ENCODE results near the gene RRAS2. TPM values are rescaled to one million over a fixed set of nuclear protein-coding genes. Genes with fewer than 3 reads are reported as not detected.

The RRAS2 gene
- total RNA-seq, 1 donor from 2014 or later = 150 TPM

DNA sequence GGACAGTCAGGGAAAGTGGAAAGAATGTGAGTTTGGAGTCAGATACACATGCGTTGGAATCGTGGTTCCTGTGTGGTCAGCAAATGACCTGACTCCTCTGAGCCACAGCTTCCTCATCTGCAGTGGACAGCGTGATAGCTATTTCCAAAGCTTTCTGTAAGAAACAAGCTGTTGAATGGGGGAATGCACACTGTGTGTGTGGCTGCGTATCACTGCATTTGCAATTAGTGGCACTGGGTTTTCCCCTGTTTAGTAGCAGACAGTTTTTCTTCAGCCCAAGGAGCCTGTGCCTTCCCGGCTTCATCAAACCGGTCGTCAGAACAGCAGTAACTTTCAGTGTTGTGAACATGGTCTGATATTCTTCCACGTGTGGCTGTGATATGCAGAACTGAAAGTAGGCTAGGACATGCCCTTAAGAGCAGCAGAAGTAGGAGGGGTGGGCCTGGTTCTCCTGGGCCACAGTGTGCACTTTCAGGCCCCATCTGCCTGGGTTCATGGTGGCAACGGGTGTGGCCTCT lies 121.5 kb downstream of the RRAS2 start:
- Histone ChIP-seq H3K9ac (ENCODE audit: low read length) (no peak overlapping the region), H3K4me3 (ENCODE audit: insufficient read depth, low read depth, low read length) (no peak overlapping the region), H2AFZ (ENCODE audit: low read depth, low read length) (no peak overlapping the region), H3K4me1 (ENCODE audit: insufficient read depth, low read length) (no peaks in the 10 kb centered on the region), H3K79me2 (ENCODE audit: insufficient read depth, low read length) (no peaks in the 10 kb centered on the region), H3K4me2 (ENCODE audit: low read length) (no peak overlapping the region), H3K27me3 (ENCODE audit: insufficient read depth, low read length) (peaks cover 13% of the 10 kb centered on the region), H3K27ac (ENCODE audit: low read depth, low read length) (no peak overlapping the region), H3K9me3 (ENCODE audit: insufficient read depth, low read depth, low read length) (no peaks in the 10 kb centered on the region), H4K20me1 (ENCODE audit: insufficient read depth, low read length) (no peaks in the 10 kb centered on the region), H3K36me3 (ENCODE audit: insufficient read depth, low read length) (no peaks in the 10 kb centered on the region)
- TF ChIP-seq CTCF (IDR thresholded peaks at IDR 0.05; ENCODE audit: insufficient read depth, low read depth, low read length) (no peak), EZH2 (IDR thresholded peaks at IDR 0.05; ENCODE audit: insufficient read depth, low read length) (no peak)
- Mint-ChIP-seq H3K9me3 (ENCODE audit: unreplicated experiment) (peaks cover 13% of the 10 kb centered on the region), H3K27me3 (ENCODE audit: low read depth, unreplicated experiment) (peaks cover 49% of the 10 kb centered on the region), H3K27ac (ENCODE audit: unreplicated experiment) (no peak overlapping the region), H3K4me3 (ENCODE audit: unreplicated experiment) (no peak overlapping the region), H3K36me3 (ENCODE audit: low read depth, unreplicated experiment) (no peaks in the 10 kb centered on the region), H3K4me1 (ENCODE audit: low read depth, unreplicated experiment) (peaks cover 4% of the 10 kb centered on the region)
- FAIRE-seq (no peak), DNase-seq (ENCODE audit: low read depth) (no peak)

- Histone ChIP-seq H3K9ac (ENCODE audit: low read length) (no peak overlapping the region), H3K36me3 (ENCODE audit: insufficient read depth, low read length) (no peaks in the 10 kb centered on the region), H3K4me3 (ENCODE audit: insufficient read depth, low read depth, low read length) (no peak overlapping the region), H3K9me3 (ENCODE audit: insufficient read depth, low read depth, low read length) (no peaks in the 10 kb centered on the region), H3K4me2 (ENCODE audit: low read length) (no peak overlapping the region), H3K4me1 (ENCODE audit: insufficient read depth, low read length) (no peaks in the 10 kb centered on the region), H3K27ac (ENCODE audit: low read depth, low read length) (no peak overlapping the region), H4K20me1 (ENCODE audit: insufficient read depth, low read length) (no peaks in the 10 kb centered on the region), H3K27me3 (ENCODE audit: insufficient read depth, low read length) (peaks cover 13% of the 10 kb centered on the region), H2AFZ (ENCODE audit: low read depth, low read length) (no peak overlapping the region), H3K79me2 (ENCODE audit: insufficient read depth, low read length) (no peaks in the 10 kb centered on the region)
- peaks cover 10% of the 10 kb centered on the region for H3K9me3 Mint-ChIP-seq (ENCODE audit: unreplicated experiment)
- DNase-seq (ENCODE audit: low read depth) (no peak), FAIRE-seq (no peak)
- no peak overlapping the region for H3K27ac Mint-ChIP-seq (ENCODE audit: unreplicated experiment)
- no peaks in the 10 kb centered on the region for H3K36me3 Mint-ChIP-seq (ENCODE audit: low read depth, unreplicated experiment)
- H3K4me3 Mint-ChIP-seq (ENCODE audit: unreplicated experiment) = no peak overlapping the region
- H3K4me1 Mint-ChIP-seq (ENCODE audit: low read depth, unreplicated experiment) = peaks cover 4% of the 10 kb centered on the region
- H3K27me3 Mint-ChIP-seq (ENCODE audit: low read depth, unreplicated experiment) = peaks cover 46% of the 10 kb centered on the region
- TF ChIP-seq CTCF (IDR thresholded peaks at IDR 0.05; ENCODE audit: insufficient read depth, low read depth, low read length) = no peak
Observed at GRCh38 chr11:14235701-14236100, 123.3 kb downstream of the RRAS2 start.

DNA sequence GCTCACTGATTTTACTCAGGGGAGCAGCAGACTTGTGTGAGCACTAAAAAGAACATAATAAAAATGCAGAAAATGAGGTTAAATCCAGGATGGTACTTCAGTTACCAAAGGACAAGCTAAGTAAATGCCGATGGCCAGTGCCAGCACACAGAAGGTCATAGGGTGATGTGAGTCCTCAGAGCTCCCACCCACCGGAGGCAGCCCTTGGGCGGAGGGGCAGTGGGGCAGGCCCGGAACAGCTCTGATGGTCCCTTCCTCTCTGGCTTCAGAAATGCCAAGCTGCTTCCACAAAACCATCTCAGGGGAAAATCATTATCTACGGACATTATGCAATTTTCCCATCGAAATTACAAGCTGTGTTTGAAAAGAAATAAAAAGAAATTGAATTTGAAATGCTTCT lies 124.5 kb downstream of the RRAS2 start:
- no peak overlapping the region for H3K9ac ChIP-seq (ENCODE audit: low read length)
- H3K4me1 ChIP-seq (ENCODE audit: insufficient read depth, low read length) = no peaks in the 10 kb centered on the region
- Mint-ChIP-seq H3K27ac (ENCODE audit: unreplicated experiment) (no peak overlapping the region), H3K4me1 (ENCODE audit: low read depth, unreplicated experiment) (peaks cover 4% of the 10 kb centered on the region), H3K4me3 (ENCODE audit: unreplicated experiment) (no peak overlapping the region), H3K27me3 (ENCODE audit: low read depth, unreplicated experiment) (peaks cover 49% of the 10 kb centered on the region), H3K9me3 (ENCODE audit: unreplicated experiment) (peaks cover 12% of the 10 kb centered on the region), H3K36me3 (ENCODE audit: low read depth, unreplicated experiment) (no peaks in the 10 kb centered on the region)
- no peaks in the 10 kb centered on the region for H3K9me3 ChIP-seq (ENCODE audit: insufficient read depth, low read depth, low read length)
- no peak overlapping the region for H3K4me3 ChIP-seq (ENCODE audit: insufficient read depth, low read depth, low read length)
- H3K27ac ChIP-seq (ENCODE audit: low read depth, low read length) = no peak overlapping the region
- no peak overlapping the region for H3K4me2 ChIP-seq (ENCODE audit: low read length)
- no peak overlapping the region for H2AFZ ChIP-seq (ENCODE audit: low read depth, low read length)
- no peaks in the 10 kb centered on the region for H4K20me1 ChIP-seq (ENCODE audit: insufficient read depth, low read length)
- H3K36me3 ChIP-seq (ENCODE audit: insufficient read depth, low read length) = no peaks in the 10 kb centered on the region
- TF ChIP-seq EZH2 (IDR thresholded peaks at IDR 0.05; ENCODE audit: insufficient read depth, low read length) = no peak
- no peak for TF ChIP-seq CTCF (IDR thresholded peaks at IDR 0.05; ENCODE audit: insufficient read depth, low read depth, low read length)
- H3K79me2 ChIP-seq (ENCODE audit: insufficient read depth, low read length) = no peaks in the 10 kb centered on the region
- DNase-seq (ENCODE audit: low read depth) = no peak
- peaks cover 25% of the 10 kb centered on the region for H3K27me3 ChIP-seq (ENCODE audit: insufficient read depth, low read length)
- no peak for FAIRE-seq

Measured in astrocyte (in vitro differentiated cells and primary cell).